Loucy (cell line): ENCODE results near the gene SRGAP1.

Experiments
- H2AFZ ChIP-seq: fragments of 200-600 bp; sonication (generic); 2 replicates; pipeline ENCODE4 v1.6.0; 2016; ENCODE audit warnings: antibody characterized with exemption, mild to moderate bottlenecking, low read length, moderate library complexity
- H3F3A ChIP-seq: fragments of 200-600 bp; 2 replicates; pipeline ENCODE4 v1.6.0; 2016; ENCODE audit warnings: antibody characterized with exemption, low read depth, mild to moderate bottlenecking
- H3K27me3 ChIP-seq: fragments of 200-600 bp; sonication (generic); 2 replicates; pipeline ENCODE4 v1.6.1; 2014; ENCODE audit warnings: low read length, mild to moderate bottlenecking; ENCODE audit not compliant: insufficient read depth, poor library complexity, severe bottlenecking
- H3K36me3 ChIP-seq: fragments of 200-600 bp; sonication (generic); 2 replicates; pipeline ENCODE4 v1.6.1; 2016; ENCODE audit warnings: low read length; ENCODE audit not compliant: insufficient read depth
- H3K4me1 ChIP-seq: fragments of 200-600 bp; sonication (generic); 2 replicates; pipeline ENCODE4 v1.5.1; 2014; ENCODE audit warnings: low read length, mild to moderate bottlenecking; ENCODE audit not compliant: insufficient read depth, poor library complexity, severe bottlenecking
- H3K4me2 ChIP-seq: fragments of 200-600 bp; sonication (generic); 2 replicates; pipeline ENCODE4 v1.6.0; 2014; ENCODE audit warnings: antibody characterized with exemption, low read length, low read depth, mild to moderate bottlenecking; ENCODE audit not compliant: poor library complexity, severe bottlenecking
- H3K4me3 ChIP-seq: fragments of 200-600 bp; sonication (generic); 2 replicates; pipeline ENCODE4 v1.5.1; 2014; ENCODE audit warnings: low read length, mild to moderate bottlenecking, mixed read lengths; ENCODE audit not compliant: poor library complexity, severe bottlenecking
- H3K79me2 ChIP-seq: fragments of 200-600 bp; sonication (generic); 2 replicates; pipeline ENCODE4 v1.6.1; 2014; ENCODE audit warnings: low read length; ENCODE audit not compliant: insufficient read depth
- H3K9ac ChIP-seq: fragments of 200-600 bp; sonication (generic); 2 replicates; pipeline ENCODE4 v1.6.0; 2014; ENCODE audit warnings: mild to moderate bottlenecking, low read depth, low read length, moderate library complexity; ENCODE audit not compliant: poor library complexity, severe bottlenecking
- H3K9me2 ChIP-seq: fragments of 200-600 bp; sonication (generic); replicated peaks from 2 replicates; pipeline ENCODE4 v1.6.1; 2016; ENCODE audit warnings: low read depth, low read length, mixed read lengths
- H3K9me3 ChIP-seq: fragments of 200-600 bp; sonication (generic); 2 replicates; pipeline ENCODE4 v1.6.1; 2014; ENCODE audit warnings: mild to moderate bottlenecking, antibody characterized with exemption, low read length, low read depth; ENCODE audit not compliant: insufficient read depth
- H4K20me1 ChIP-seq: fragments of 200-600 bp; sonication (generic); 2 replicates; pipeline ENCODE4 v1.6.0; 2014; ENCODE audit warnings: antibody characterized with exemption, low read length, mild to moderate bottlenecking; ENCODE audit not compliant: insufficient read depth, poor library complexity, severe bottlenecking
- CTCF ChIP-seq: fragments of 200-600 bp; sonication (generic); conservative IDR thresholded peaks from 2 replicates; pipeline ENCODE4 v1.5.1; 2014; ENCODE audit warnings: mild to moderate bottlenecking, antibody characterized with exemption, low read length
- EZH2phosphoT487 ChIP-seq: fragments of 200-600 bp; IDR thresholded peaks from 2 replicates; pipeline ENCODE4 v1.6.1; 2018; ENCODE audit warnings: antibody characterized with exemption, mild to moderate bottlenecking, moderate library complexity, borderline replicate concordance

Gene SRGAP1

GRCh38 chr12:63961543-63961942, 117.0 kb downstream of the SRGAP1 start:
- Histone ChIP-seq H3K4me2 (no peak overlapping the region), H3K4me1 (no peaks in the 10 kb centered on the region), H3K9me2 (no peaks in the 10 kb centered on the region), H3K4me3 (no peak overlapping the region), H3K9me3 (no peaks in the 10 kb centered on the region), H3K9ac (no peak overlapping the region), H3F3A (no peaks in the 10 kb centered on the region), H2AFZ (no peak overlapping the region), H3K79me2 (no peaks in the 10 kb centered on the region), H3K27me3 (no peaks in the 10 kb centered on the region), H3K36me3 (no peaks in the 10 kb centered on the region), H4K20me1 (no peaks in the 10 kb centered on the region)
- no peak for TF ChIP-seq EZH2phosphoT487
- no peak for TF ChIP-seq CTCF

DNA sequence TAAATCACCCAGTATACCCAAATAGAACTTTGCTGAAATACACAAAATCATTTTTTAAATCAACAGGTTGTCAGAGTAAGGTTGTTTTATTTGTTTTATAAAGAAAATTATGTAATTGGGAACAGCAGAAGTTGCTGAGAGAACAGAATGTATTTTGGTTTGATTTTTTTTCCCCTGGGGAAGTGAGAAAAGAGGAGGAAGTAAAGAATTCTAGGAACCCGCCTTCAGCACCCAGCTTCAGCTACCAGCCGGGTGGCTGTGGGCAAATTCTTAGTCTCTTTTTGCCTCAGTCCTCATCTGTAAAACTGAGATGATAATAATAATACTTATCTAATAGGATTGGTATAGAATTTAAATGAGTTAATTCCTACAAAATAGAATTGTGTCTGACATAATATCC, 119.4 kb downstream of the SRGAP1 start:
- TF ChIP-seq CTCF: no peak
- no peak for TF ChIP-seq EZH2phosphoT487
- H3K36me3 ChIP-seq: no peaks in the 10 kb centered on the region
- H3K4me1 ChIP-seq: no peaks in the 10 kb centered on the region
- H3F3A ChIP-seq: no peaks in the 10 kb centered on the region
- H3K9me3 ChIP-seq: no peaks in the 10 kb centered on the region
- no peaks in the 10 kb centered on the region for H3K9me2 ChIP-seq
- H3K4me3 ChIP-seq: no peak overlapping the region
- no peak overlapping the region for H3K9ac ChIP-seq
- no peak overlapping the region for H2AFZ ChIP-seq
- no peaks in the 10 kb centered on the region for H3K27me3 ChIP-seq
- H4K20me1 ChIP-seq: no peaks in the 10 kb centered on the region
- H3K4me2 ChIP-seq: no peak overlapping the region
- H3K79me2 ChIP-seq: no peaks in the 10 kb centered on the region

GRCh38 chr12:63964301-63964700, 119.8 kb downstream of the SRGAP1 start:
- no peak overlapping the region for H3K9ac ChIP-seq
- no peaks in the 10 kb centered on the region for H3K27me3 ChIP-seq
- H3K36me3 ChIP-seq: no peaks in the 10 kb centered on the region
- no peaks in the 10 kb centered on the region for H4K20me1 ChIP-seq
- H3K79me2 ChIP-seq: no peaks in the 10 kb centered on the region
- no peaks in the 10 kb centered on the region for H3K9me3 ChIP-seq
- no peak overlapping the region for H2AFZ ChIP-seq
- H3K4me1 ChIP-seq: no peaks in the 10 kb centered on the region
- TF ChIP-seq EZH2phosphoT487 (no peak), CTCF (no peak)
- no peak overlapping the region for H3K4me3 ChIP-seq
- H3K9me2 ChIP-seq: no peaks in the 10 kb centered on the region
- no peaks in the 10 kb centered on the region for H3F3A ChIP-seq
- H3K4me2 ChIP-seq: no peak overlapping the region
